HEK293 (cell line): Measurements from ENCODE around the gene ANTXR2.

Source experiments
- CTCF ChIA-PET: fragments of 350-600 bp; formaldehyde crosslinking; extraction: SDS; loops from one replicate; lab custom pipeline; 2021; ENCODE audit warnings: antibody characterized with exemption; lab: Yijun Ruan, JAX
- POLR2A ChIA-PET: fragments of 300-600 bp; formaldehyde crosslinking; extraction: SDS; loops from one replicate; lab custom pipeline; 2020; ENCODE audit warnings: antibody characterized with exemption, inconsistent platforms; lab: Yijun Ruan, JAX
- H3K27ac ChIP-seq: fragments of 200-500 bp; sonication (Bioruptor generic); 2 replicates; pipeline ENCODE4 v1.5.1; 2014; ENCODE audit warnings: low read depth, low read length, control low read depth, inconsistent platforms; ENCODE audit errors: extremely low read depth
- H3K36me3 ChIP-seq, 2 experiments: fragments of 200-500 bp in 1 of 2; sonication (Bioruptor generic) in 1 of 2; 1 replicate in 1 of 2; 2 replicates in 1 of 2; pipeline ENCODE4 v1.5.1; 2014 to 2017; ENCODE audit warnings: inconsistent platforms in 2 of 2, low read length in 2 of 2; ENCODE audit not compliant: control insufficient read depth in 2 of 2, insufficient read depth in 1 of 2
- H3K4me1 ChIP-seq: fragments of 200-500 bp; sonication (Bioruptor generic); 2 replicates; pipeline ENCODE4 v1.5.1; 2014; ENCODE audit warnings: mild to moderate bottlenecking, low read length, inconsistent platforms; ENCODE audit not compliant: control insufficient read depth, insufficient read depth
- H3K4me3 ChIP-seq: 2 replicates; pipeline ENCODE4 v1.5.1; 2011; ENCODE audit warnings: low read depth, mild to moderate bottlenecking, control low read depth, low read length, moderate library complexity
- H3K9me3 ChIP-seq: fragments of 200-500 bp; sonication (Bioruptor generic); 2 replicates; pipeline ENCODE4 v1.5.1; 2014; ENCODE audit warnings: low read depth, low read length, inconsistent platforms; ENCODE audit not compliant: control insufficient read depth, insufficient read depth
- IKZF3 ChIP-seq: fragments of 450-650 bp; IDR thresholded peaks from 2 replicates; pipeline ENCODE4 v1.5.0; 2018; ENCODE audit warnings: missing biosample characterization, mild to moderate bottlenecking, missing genetic modification characterization, moderate library complexity
- MZF1 ChIP-seq: fragments of 450-650 bp; formaldehyde crosslinking; IDR thresholded peaks from 2 replicates; pipeline ENCODE4 v1.5.1; 2017; ENCODE audit warnings: missing biosample characterization, missing genetic modification characterization, borderline replicate concordance
- REST ChIP-seq: fragments of 450-650 bp; formaldehyde crosslinking; IDR thresholded peaks from 2 replicates; pipeline ENCODE4 v1.5.1; 2016; ENCODE audit warnings: missing biosample characterization, missing genetic modification characterization
- ZBTB6 ChIP-seq: fragments of 450-650 bp; formaldehyde crosslinking; IDR thresholded peaks from 2 replicates; pipeline ENCODE4 v1.5.1; 2017; ENCODE audit warnings: missing biosample characterization, missing genetic modification characterization
- ZEB2 ChIP-seq: fragments of 450-650 bp; formaldehyde crosslinking; IDR thresholded peaks from 2 replicates; pipeline ENCODE4 v1.5.1; 2016; ENCODE audit warnings: missing biosample characterization, missing genetic modification characterization
- ZNF121 ChIP-seq: fragments of 450-650 bp; formaldehyde crosslinking; IDR thresholded peaks from 2 replicates; pipeline ENCODE4 v1.5.1; 2016; ENCODE audit warnings: missing biosample characterization, missing genetic modification characterization
- ZNF221 ChIP-seq: fragments of 450-650 bp; formaldehyde crosslinking; IDR thresholded peaks from 2 replicates; pipeline ENCODE4 v1.5.1; 2017; ENCODE audit warnings: missing biosample characterization, missing genetic modification characterization, borderline replicate concordance
- ZNF274 ChIP-seq, 2 experiments: fragments of 200-500 bp in 1 of 2; fragments of 450-650 bp in 1 of 2; sonication (Bioruptor generic) in 1 of 2; formaldehyde crosslinking in 1 of 2; IDR thresholded peaks; 2 replicates each; pipeline versions ENCODE4 v1.5.1 to v1.6.1; 2014 to 2016; ENCODE audit warnings: borderline replicate concordance in 1 of 2, inconsistent platforms in 1 of 2, low read length in 1 of 2, missing biosample characterization in 1 of 2, missing genetic modification characterization in 1 of 2
- ZNF292 ChIP-seq: fragments of 450-650 bp; formaldehyde crosslinking; IDR thresholded peaks from 2 replicates; pipeline ENCODE4 v1.5.1; 2016; ENCODE audit warnings: low read depth, missing biosample characterization, missing genetic modification characterization, borderline replicate concordance
- ZNF350 ChIP-seq: fragments of 450-650 bp; formaldehyde crosslinking; IDR thresholded peaks from 2 replicates; pipeline ENCODE4 v1.5.0; 2017; ENCODE audit warnings: missing biosample characterization, mild to moderate bottlenecking, missing genetic modification characterization
- ZNF398 ChIP-seq: fragments of 450-650 bp; formaldehyde crosslinking; IDR thresholded peaks from 2 replicates; pipeline ENCODE4 v1.5.1; 2017; ENCODE audit warnings: missing biosample characterization, missing genetic modification characterization
- ZNF488 ChIP-seq: fragments of 450-650 bp; formaldehyde crosslinking; IDR thresholded peaks from 2 replicates; pipeline ENCODE4 v1.5.1; 2016; ENCODE audit warnings: missing biosample characterization, missing genetic modification characterization
- ZNF555 ChIP-seq: fragments of 450-650 bp; formaldehyde crosslinking; conservative IDR thresholded peaks from 2 replicates; pipeline ENCODE4 v1.5.1; 2017; ENCODE audit warnings: missing biosample characterization, mild to moderate bottlenecking, missing genetic modification characterization, inconsistent platforms
- ZNF600 ChIP-seq: fragments of 450-650 bp; formaldehyde crosslinking; IDR thresholded peaks from 2 replicates; pipeline ENCODE4 v1.5.1; 2016; ENCODE audit warnings: missing biosample characterization, missing genetic modification characterization
- ZNF623 ChIP-seq: fragments of 450-650 bp; formaldehyde crosslinking; IDR thresholded peaks from 2 replicates; pipeline ENCODE4 v1.5.1; 2016; ENCODE audit warnings: missing biosample characterization, missing genetic modification characterization
- ZNF785 ChIP-seq: fragments of 450-650 bp; formaldehyde crosslinking; IDR thresholded peaks from 2 replicates; pipeline ENCODE4 v1.5.1; 2016; ENCODE audit warnings: missing biosample characterization, missing genetic modification characterization

The ANTXR2 gene

GRCh38 chr4:79907001-79907400 is 166.0 kb downstream of the ANTXR2 start:
- TF ChIP-seq REST (tag by site-specific recombination) (no peak), ZNF398 (no peak), IKZF3 (tag by site-specific recombination) (no peak), ZNF488 (tag by site-specific recombination) (no peak), ZNF292 (tag by site-specific recombination) (no peak), ZNF623 (tag by site-specific recombination) (no peak), ZNF555 (no peak), ZNF274 (IDR thresholded peaks at IDR 0.05; ENCODE audit: low read length) (no peak), ZNF274 (tag by site-specific recombination; IDR thresholded peaks at IDR 0.05; ENCODE audit: borderline replicate concordance) (no peak), ZNF350 (tag by site-specific recombination) (no peak)
- Histone ChIP-seq H3K9me3 (no peaks in the 10 kb centered on the region), H3K36me3 (peaks cover 0 to 13% of the 10 kb centered on the region in 2 experiments; a peak in 1 of 3 replicates), H3K27ac (no peak overlapping the region), H3K4me3 (no peak overlapping the region), H3K4me1 (no peaks in the 10 kb centered on the region)
- ChIA-PET POLR2A (no interaction called here), CTCF (no interaction called here)

- H3K4me3 ChIP-seq: no peak overlapping the region
- TF ChIP-seq ZBTB6 (tag by site-specific recombination) (no peak), ZNF121 (tag by site-specific recombination) (no peak), MZF1 (no peak)
- H3K36me3 ChIP-seq: peaks cover 0 to 13% of the 10 kb centered on the region in 2 experiments; a peak in 1 of 3 replicates
- ChIA-PET POLR2A (no interaction called here), CTCF (no interaction called here)
- no peaks in the 10 kb centered on the region for H3K9me3 ChIP-seq
- H3K27ac ChIP-seq: no peak overlapping the region
- no peaks in the 10 kb centered on the region for H3K4me1 ChIP-seq
Measured at GRCh38 chr4:79906303-79906702, 166.7 kb downstream of the ANTXR2 start.

- no peaks in the 10 kb centered on the region for H3K4me1 ChIP-seq
- no peak overlapping the region for H3K27ac ChIP-seq
- no peaks in the 10 kb centered on the region for H3K9me3 ChIP-seq
- TF ChIP-seq ZNF221 (tag by site-specific recombination) (no peak), ZNF785 (tag by site-specific recombination) (no peak), ZNF600 (tag by site-specific recombination) (no peak), ZEB2 (tag by site-specific recombination) (no peak)
- ChIA-PET CTCF (interaction anchor here (0.7 kb wide), 1 partner anchor 8 kb away, joined by 3 read pairs; no protein-coding TSS in a partner anchor), POLR2A (no interaction called here)
- H3K36me3 ChIP-seq: peaks cover 0 to 13% of the 10 kb centered on the region in 2 experiments; a peak in 1 of 3 replicates
- H3K4me3 ChIP-seq: no peak overlapping the region
Measured at GRCh38 chr4:79905212-79905611, 167.8 kb downstream of the ANTXR2 start.
